Peyer's patch (tissue), 4 donors: Measurements from ENCODE around the gene MTFR1L. TPM values are rescaled to one million over a fixed set of nuclear protein-coding genes. Genes with fewer than 3 reads are reported as not detected.

Experiments
- DNase-seq, 3 donors: peaks; one replicate each; pipeline ENCODE4 v3.0.0-alpha.2; 2017 to 2019
- H3K27ac ChIP-seq, 4 donors: fragments of 200-600 bp; sonication (generic); one replicate each; pipeline ENCODE4 v1.5.1; 2016 to 2019
- H3K27me3 ChIP-seq, 2 donors: fragments of 200-600 bp; sonication (generic); one replicate each; pipeline ENCODE4 v1.5.1; 2019
- H3K36me3 ChIP-seq, 3 donors: fragments of 200-600 bp; sonication (generic); one replicate each; pipeline ENCODE4 v1.5.1; 2016 to 2019
- H3K4me1 ChIP-seq, 4 donors: fragments of 200-600 bp; sonication (generic); one replicate each; pipeline ENCODE4 v1.5.1; 2016 to 2019
- H3K4me3 ChIP-seq, 4 donors: fragments of 200-600 bp; sonication (generic); 1 replicate in 3 of 4; 2 replicates in 1 of 4; pipeline ENCODE4 v1.5.1; 2016 to 2019; ENCODE audit warnings: mild to moderate bottlenecking in 1 of 4
- H3K9me3 ChIP-seq, 4 donors: fragments of 200-600 bp; sonication (generic); one replicate each; pipeline ENCODE4 v1.5.1; 2016 to 2019; ENCODE audit warnings: mild to moderate bottlenecking in 1 of 4
- POLR2A ChIP-seq, 2 donors: fragments of 450-650 bp; IDR thresholded peaks; one replicate each; pipeline ENCODE4 v1.5.1; 2017; ENCODE audit warnings: antibody characterized with exemption in 2 of 2, mild to moderate bottlenecking in 2 of 2, moderate library complexity in 2 of 2
- total RNA-seq, 4 donors: library from RNA; depleted of rRNA; stranded (reverse); fragments of >200 nt; gene quantifications; one replicate each; pipeline ENCODE4 v1.1.0, GENCODE V29; 2016
- TF ChIP-seq, protein P1 (sequence below), 6 experiments: fragments of 450-650 bp in 4 of 6; fragments of 200-600 bp in 2 of 6; sonication (generic) in 1 of 6; IDR thresholded peaks; one replicate each; pipeline ENCODE4 v1.5.1; 2017 to 2019; ENCODE audit warnings: antibody characterized with exemption in 6 of 6, mild to moderate bottlenecking in 3 of 6, moderate library complexity in 1 of 6

The MTFR1L gene
- total RNA-seq, 4 donors from 2014 or later = 122 to 173 (median 131) TPM

DNA sequence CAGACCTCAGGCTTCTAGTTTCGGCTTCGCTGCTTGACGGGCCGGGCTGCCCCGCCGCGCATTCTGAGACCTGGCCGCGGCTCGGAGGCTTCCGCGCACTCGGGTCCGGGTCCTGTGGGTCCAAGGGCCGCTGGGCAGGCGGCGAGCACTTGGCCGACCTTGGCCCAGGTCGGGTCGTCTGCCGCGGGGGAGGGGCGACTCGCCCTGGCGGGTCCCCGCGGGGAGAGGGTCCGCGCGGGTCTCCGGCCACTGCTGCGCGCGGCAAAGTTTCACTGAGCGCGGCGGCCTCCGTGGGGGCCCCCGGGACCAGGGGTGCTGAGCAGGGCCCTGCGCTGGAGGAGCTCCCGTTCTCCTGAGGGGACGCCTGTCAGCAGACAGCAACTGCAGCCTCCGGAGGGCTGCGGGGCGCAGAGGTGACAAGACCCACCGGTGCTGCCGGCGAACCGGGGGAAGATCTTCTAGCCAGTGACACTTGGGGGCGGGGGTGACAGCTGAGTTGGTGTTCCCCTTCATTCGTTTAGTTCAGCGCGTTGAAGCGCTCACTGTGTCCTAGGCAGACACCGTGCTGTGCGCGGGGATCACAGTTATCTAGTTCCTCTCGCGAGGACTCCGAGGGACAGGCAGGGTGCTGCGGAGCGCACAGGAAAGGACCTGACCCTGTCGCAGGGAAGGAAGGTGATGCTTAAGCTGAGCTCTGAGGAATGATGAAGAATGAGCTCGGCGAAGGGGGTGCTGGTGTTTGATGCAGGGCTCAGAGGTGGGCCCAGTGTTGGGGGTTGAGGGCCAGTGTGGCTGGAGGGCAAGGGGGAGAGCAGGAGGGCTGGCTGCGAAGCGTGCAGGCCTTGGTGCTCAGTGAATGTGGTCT, 725 bp downstream of the MTFR1L start:
- DNase-seq = peak; percentile 77 to 89 (median 80)
- H3K4me1 ChIP-seq = peaks cover 0 to 28% (median 13%) of the 10 kb centered on the region in 4 donors

DNA sequence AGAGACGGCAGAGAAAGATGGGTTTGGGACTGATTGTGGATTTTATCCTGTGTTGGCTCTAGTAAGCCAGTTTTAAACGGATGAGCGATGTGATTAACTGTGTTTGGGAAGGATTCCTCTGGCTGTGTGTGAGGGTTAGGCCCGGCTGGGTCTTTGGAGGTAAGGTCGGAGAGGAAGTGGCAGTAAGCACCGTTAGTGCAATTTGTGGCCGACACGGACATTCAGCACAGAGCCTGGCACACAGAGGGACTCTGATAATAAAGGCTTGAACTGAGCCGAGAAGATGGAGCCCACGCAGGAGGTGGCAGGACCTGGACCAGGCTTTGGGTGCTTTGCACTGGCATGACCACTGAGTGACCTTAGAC, 1.3 kb downstream of the MTFR1L start:
- peak overlapping the region; percentile 71 to 94 (median 80) for H3K4me3 ChIP-seq
- H3K4me1 ChIP-seq = peaks cover 0 to 28% (median 13%) of the 10 kb centered on the region in 4 donors
- peaks cover 0 to 23% (median 0%) of the 10 kb centered on the region in 3 donors for H3K36me3 ChIP-seq
- TF ChIP-seq, protein P1, sequence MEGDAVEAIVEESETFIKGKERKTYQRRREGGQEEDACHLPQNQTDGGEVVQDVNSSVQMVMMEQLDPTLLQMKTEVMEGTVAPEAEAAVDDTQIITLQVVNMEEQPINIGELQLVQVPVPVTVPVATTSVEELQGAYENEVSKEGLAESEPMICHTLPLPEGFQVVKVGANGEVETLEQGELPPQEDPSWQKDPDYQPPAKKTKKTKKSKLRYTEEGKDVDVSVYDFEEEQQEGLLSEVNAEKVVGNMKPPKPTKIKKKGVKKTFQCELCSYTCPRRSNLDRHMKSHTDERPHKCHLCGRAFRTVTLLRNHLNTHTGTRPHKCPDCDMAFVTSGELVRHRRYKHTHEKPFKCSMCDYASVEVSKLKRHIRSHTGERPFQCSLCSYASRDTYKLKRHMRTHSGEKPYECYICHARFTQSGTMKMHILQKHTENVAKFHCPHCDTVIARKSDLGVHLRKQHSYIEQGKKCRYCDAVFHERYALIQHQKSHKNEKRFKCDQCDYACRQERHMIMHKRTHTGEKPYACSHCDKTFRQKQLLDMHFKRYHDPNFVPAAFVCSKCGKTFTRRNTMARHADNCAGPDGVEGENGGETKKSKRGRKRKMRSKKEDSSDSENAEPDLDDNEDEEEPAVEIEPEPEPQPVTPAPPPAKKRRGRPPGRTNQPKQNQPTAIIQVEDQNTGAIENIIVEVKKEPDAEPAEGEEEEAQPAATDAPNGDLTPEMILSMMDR (IDR thresholded peaks at IDR 0.05) = no peak
- no peak for TF ChIP-seq POLR2A (IDR thresholded peaks at IDR 0.05)
- H3K27ac ChIP-seq = peak overlapping the region; percentile 89 to 98 (median 92)
- H3K27me3 ChIP-seq = no peaks in the 10 kb centered on the region
- no peaks in the 10 kb centered on the region for H3K9me3 ChIP-seq
- DNase-seq = peak in 1 of 3 donors; percentile 47

More for the DNA sequence above, 725 bp downstream of the MTFR1L start:
- Histone ChIP-seq H3K9me3 (no peaks in the 10 kb centered on the region), H3K27me3 (no peaks in the 10 kb centered on the region), H3K36me3 (peaks cover 0 to 17% (median 0%) of the 10 kb centered on the region in 3 donors), H3K27ac (peak overlapping the region; percentile 89 to 98 (median 92)), H3K4me3 (peak overlapping the region; percentile 71 to 94 (median 80))
- TF ChIP-seq POLR2A (IDR thresholded peaks at IDR 0.05) = peak; percentile 37 to 54
- TF ChIP-seq, protein P1 (IDR thresholded peaks at IDR 0.05) = peak in 1 of 6 experiments; percentile 3

DNA sequence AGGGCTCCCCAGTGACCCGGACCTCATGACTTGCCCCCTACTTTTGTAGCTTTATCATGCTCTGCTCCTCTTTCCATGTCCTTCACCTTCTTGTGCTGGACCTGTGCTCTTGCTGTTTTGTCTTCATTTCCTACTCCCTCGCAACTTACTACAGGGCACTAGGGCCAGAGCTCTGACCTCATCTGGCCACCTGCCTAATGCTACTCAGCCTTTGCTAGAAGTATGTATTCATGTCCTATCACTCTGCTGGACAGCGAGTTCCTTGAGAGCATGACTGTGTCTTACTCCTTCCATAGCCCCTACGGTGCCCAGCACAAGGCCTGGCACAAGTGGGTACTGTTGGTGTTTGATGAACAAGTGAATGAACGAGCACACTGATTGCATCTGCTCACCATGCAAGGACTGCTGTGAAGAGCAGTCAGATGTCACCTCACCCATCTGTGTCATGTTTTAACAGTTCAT, 1.9 kb downstream of the MTFR1L start:
- H3K36me3 ChIP-seq = peaks cover 0 to 29% (median 0%) of the 10 kb centered on the region in 3 donors
- H3K27me3 ChIP-seq = no peaks in the 10 kb centered on the region
- no peak for DNase-seq
- peak overlapping the region in 2 of 4 donors; percentile 89 to 94 for H3K27ac ChIP-seq
- TF ChIP-seq, protein P1 (IDR thresholded peaks at IDR 0.05) = no peak
- no peak for TF ChIP-seq POLR2A (IDR thresholded peaks at IDR 0.05)
- peak overlapping the region; percentile 71 to 94 (median 80) for H3K4me3 ChIP-seq
- H3K4me1 ChIP-seq = peaks cover 0 to 28% (median 13%) of the 10 kb centered on the region in 4 donors
- no peaks in the 10 kb centered on the region for H3K9me3 ChIP-seq

DNA sequence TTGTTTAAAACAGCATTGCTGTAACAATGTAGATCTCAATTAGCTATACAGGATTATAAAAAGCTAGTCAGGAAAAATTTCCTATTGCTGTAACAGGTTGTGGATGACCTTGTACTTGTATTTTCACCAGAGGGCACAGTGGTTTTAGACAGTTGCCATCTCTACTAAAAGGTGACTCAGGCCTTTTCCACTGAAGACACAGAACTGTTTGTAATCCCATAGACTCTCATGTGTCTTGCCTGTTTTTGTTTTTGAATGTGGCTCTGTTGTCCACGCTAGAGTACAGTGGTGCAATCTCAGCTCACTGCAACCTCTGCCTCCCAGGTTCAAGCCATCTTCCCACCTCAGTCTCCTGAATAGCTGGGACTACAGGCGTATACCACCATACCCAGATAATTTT, 5.9 kb downstream of the MTFR1L start:
- H3K4me1 ChIP-seq = peaks cover 0 to 12% (median 8%) of the 10 kb centered on the region in 4 donors
- TF ChIP-seq POLR2A (IDR thresholded peaks at IDR 0.05) = no peak
- H3K4me3 ChIP-seq = no peak overlapping the region
- no peak overlapping the region for H3K27ac ChIP-seq
- no peaks in the 10 kb centered on the region for H3K9me3 ChIP-seq
- peaks cover 0 to 68% (median 0%) of the 10 kb centered on the region in 3 donors for H3K36me3 ChIP-seq
- no peaks in the 10 kb centered on the region for H3K27me3 ChIP-seq
- DNase-seq = no peak

DNA sequence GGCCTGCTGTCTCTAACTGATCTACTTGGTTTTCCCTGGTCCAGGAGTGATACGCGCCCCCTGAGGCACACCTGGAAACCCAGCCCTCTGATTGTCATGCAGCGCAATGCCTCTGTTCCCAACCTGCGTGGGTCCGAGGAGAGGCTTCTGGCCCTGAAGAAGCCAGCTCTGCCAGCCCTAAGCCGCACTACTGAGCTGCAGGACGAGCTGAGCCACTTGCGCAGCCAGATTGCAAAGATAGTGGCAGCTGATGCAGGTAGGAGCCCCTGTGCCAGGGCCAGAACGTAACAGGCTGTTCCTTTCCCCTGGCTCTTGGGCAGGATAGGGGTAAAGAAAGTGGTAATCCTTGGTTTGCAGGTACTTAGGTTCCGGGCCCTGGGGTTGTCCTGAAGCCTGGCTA, 6.8 kb downstream of the MTFR1L start:
- Histone ChIP-seq H3K27ac (no peak overlapping the region), H3K9me3 (no peaks in the 10 kb centered on the region), H3K4me3 (no peak overlapping the region), H3K27me3 (no peaks in the 10 kb centered on the region), H3K4me1 (peaks cover 0 to 3% (median 1%) of the 10 kb centered on the region in 4 donors), H3K36me3 (peaks cover 0 to 78% (median 0%) of the 10 kb centered on the region in 3 donors)
- TF ChIP-seq POLR2A (IDR thresholded peaks at IDR 0.05) = no peak
- TF ChIP-seq, protein P1 (IDR thresholded peaks at IDR 0.05) = no peak
- DNase-seq = no peak

DNA sequence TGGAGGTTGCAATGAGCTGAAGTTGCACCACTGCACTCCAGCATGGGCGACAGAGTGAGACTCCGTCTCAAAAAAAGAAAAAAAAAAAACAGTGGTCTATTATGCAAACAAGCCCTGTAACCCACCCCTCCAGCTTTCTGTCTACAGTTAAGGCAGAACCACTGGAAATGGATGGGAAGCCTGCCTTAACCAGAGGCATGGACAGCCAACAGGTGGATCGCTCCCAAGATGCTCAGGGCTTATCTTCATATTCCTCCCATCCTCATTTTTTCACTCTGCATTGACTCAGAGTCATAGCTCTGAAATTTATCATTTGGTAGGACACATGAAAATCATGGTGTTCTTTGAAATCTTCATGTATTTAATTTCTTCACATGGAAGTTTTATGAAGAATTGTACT, 8.7 kb downstream of the MTFR1L start:
- Histone ChIP-seq H3K4me1 (no peaks in the 10 kb centered on the region), H3K36me3 (peaks cover 0 to 94% (median 0%) of the 10 kb centered on the region in 3 donors), H3K4me3 (no peak overlapping the region), H3K9me3 (no peaks in the 10 kb centered on the region), H3K27me3 (no peaks in the 10 kb centered on the region), H3K27ac (no peak overlapping the region)
- TF ChIP-seq, protein P1 (IDR thresholded peaks at IDR 0.05) = no peak
- no peak for TF ChIP-seq POLR2A (IDR thresholded peaks at IDR 0.05)
- no peak for DNase-seq
